GM18498 (cell line): Measurements from ENCODE around the gene PRKACB.

Source experiments
- ATAC-seq: cut with Tn5 transposase; IDR thresholded peaks from one replicate; pipeline ENCODE4 v1.9.1; 2021; ENCODE audit warnings: mild to moderate bottlenecking, moderate library complexity; ENCODE audit not compliant: unreplicated experiment

PRKACB gene

GRCh38 chr1:84143796-84144565, at the start of gene PRKACB:
Gene PRKACB (plus strand): TSS chr1:84144271. CDS start chr1:84144362, 91 bp downstream.
- peak; percentile 95 for ATAC-seq

DNA sequence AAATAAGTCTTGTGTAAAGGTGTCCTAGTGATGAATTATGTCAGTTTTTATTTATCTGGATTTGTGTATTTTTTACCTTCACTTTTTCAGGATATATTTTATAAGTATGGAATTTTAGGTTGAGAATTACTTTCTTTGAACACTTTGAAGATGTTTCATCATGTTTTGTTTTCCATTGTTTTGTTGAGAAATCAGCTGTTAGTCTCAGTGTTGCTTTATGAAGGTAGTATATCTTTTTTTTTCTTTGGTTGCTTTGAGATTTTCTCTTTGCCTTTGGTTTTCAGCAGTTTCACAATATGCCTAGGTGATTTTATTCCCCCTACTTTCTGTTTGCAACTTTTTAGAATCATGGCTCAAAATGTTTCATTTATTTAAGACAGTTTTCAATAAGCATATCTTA, 48.8 kb upstream of the PRKACB start:
- ATAC-seq = no peak

GRCh38 chr1:84096176-84096575, 47.9 kb upstream of the PRKACB start:
- ATAC-seq = no peak

DNA sequence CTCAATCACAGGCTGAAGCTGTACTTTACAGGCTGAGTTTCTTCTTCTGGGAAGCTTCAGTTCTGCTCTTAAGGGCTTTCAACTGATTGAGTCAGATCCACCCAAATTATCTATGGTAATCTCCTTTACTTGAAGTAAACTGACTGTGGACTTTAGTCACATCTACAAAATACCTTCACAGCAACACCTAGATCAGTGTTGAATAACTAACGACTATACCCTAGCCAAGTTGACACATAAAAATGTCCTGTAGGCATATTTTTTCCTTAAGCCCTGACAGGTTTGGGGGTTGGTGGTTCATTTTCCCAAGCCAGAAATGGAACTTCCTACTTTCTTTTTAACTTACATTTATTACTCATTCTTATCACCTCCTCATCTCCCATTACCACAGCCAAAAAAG, 42.9 kb upstream of the PRKACB start:
- ATAC-seq = no peak

DNA sequence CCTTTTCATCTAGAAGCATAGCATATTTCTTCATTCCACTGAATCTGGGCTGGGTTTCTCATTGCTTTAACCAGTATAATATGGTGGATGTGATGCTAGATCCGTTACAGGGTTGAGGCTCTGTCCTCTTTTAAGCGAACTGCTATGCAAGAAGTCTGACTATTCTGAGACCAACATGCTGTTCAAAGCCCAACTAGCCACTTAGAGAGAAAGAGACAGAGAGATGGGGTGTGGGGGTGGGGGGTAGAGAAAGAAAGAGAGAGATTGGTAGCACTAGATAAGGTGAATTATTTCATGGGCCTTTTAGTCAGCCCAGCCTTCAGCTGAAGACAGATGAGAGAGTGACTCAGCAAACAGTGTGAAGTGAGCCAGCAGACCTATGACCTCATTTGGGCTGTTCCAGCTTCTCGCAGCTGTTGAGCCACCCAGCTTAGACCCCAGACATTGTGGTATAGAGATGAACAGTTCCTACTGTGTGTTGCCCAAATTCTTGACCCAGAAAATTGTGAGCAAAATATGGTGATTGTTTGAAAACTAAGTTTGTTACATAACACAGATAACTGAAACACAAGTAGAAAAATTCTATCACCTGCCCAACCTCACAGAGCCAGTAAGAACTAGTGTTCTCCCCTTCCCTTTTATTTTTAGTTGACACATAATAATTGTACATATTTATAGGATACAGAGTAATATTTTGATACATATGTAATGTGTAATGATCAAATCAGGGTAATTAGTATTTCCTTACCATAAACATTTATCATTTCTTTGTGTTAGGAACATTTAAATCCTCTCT, 40.7 kb upstream of the PRKACB start:
- ATAC-seq = peak; percentile 91

DNA sequence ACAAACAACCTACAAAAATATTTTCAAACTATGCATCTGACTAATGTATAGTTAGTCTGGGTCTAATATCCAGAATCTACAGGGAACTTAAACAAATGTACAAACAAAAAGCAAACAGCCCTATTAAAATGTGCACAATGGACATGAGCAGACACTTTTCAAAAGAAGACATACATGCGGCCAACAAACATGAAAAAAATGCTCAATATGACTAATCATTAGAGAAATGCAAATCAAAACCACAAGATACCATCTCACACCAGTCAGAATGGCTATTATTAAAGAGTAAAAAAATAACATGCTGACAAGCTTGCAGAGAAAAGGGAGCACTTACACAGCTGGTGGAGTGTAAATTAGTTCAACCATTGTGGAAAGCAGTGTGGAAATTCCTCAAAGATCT, 36.5 kb upstream of the PRKACB start:
- ATAC-seq = peak; percentile 68

GRCh38 chr1:84107955-84108354, 36.1 kb upstream of the PRKACB start:
- ATAC-seq = peak; percentile 7

- ATAC-seq = no peak
Measured at GRCh38 chr1:84108900-84109578, 35.0 kb upstream of the PRKACB start.

DNA sequence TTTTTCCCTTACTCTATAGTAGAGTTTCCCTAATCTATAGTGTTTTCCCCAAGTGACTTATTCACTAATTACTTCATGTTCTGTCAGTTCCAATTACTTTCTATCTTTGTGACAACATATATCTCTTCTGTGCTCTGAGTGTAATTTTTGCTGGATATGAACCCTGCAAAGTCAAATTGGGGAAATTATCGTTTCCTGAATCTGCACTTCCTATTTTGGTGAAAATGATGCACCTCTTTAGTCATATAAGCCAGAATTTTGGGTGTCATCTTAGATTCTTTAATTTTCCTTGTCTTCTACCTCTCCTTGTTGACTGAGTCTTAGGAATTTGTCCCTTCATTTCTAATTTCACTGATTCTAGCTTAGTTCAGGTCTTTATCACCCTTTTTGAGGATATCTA, 33.4 kb upstream of the PRKACB start:
- ATAC-seq = no peak

GRCh38 chr1:84116558-84116957, 27.5 kb upstream of the PRKACB start:
- ATAC-seq = no peak

- no peak for ATAC-seq
Measured at GRCh38 chr1:84117868-84118267, 26.2 kb upstream of the PRKACB start.

- ATAC-seq = no peak
Measured at GRCh38 chr1:84121360-84121759, 22.7 kb upstream of the PRKACB start.

DNA sequence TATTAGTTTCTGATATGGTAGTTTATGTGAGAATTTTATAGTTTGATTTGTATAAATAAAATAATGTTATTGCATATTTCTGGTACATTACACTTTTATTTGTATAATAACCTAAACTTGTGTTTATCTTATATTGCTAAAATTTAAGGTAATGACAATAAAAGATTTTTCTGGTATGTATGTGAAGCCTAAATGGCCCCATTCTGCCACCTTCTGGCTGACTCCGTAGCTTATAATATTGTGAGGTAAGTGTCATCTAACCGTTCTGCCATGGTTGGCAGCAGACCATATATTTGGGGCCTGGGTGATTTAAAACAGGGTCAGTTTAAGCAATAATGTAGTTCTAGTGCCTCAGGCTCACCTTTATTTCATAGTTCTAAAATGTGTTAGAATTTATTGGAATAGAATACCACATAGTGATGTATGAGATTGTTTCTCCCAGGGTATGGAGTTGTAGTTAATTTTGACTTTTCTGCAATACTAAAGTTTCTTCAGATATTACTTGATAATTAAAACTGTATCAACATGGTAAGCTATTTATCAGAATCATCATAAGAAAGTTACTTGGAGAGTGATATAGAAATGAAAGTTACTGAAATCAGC, 21.2 kb upstream of the PRKACB start:
- peak; percentile 56 for ATAC-seq

DNA sequence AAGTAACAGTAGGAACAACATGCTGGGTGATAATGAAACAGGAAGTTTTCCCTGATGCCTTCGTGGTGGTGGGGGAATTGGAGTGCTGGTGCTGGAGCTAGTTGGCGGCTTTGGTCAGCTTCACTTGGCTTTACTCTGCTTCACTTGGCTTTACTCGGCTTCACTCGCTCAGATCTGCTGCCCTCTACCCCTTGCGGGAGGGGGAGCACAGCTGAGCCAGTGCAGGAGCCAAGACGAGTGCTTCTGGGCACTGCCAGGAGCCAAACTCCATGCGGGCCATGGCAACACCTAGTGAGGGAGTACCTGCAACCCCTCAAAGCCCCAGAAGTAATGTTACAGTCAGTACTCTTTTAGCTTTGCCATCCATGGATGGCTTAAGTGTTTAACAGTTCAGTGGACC, 10.6 kb upstream of the PRKACB start:
- no peak for ATAC-seq

GRCh38 chr1:84135341-84135740, 8.7 kb upstream of the PRKACB start:
- no peak for ATAC-seq

GRCh38 chr1:84141182-84142003, 2.7 kb upstream of the PRKACB start:
- no peak for ATAC-seq

DNA sequence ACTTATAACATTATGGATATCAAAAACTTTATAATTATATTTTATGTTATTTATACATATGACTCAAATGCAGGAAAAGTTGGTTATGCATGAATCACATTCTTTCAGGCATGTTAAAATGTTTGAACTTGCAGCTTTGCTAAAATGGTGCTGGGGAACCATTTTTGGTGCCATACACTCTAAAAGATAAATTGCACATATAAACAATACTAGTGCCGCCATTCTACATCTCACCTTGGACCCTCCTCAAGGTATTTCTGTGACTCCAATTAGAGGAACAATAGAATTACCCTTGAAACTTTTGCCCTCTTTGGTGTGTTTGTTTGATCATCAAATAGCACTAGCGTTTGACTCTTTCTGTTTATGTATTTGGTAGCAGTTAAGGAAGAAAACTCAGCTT, 997 bp downstream of the PRKACB start:
- no peak for ATAC-seq

- ATAC-seq = no peak
Measured at GRCh38 chr1:84146411-84147032, 2.5 kb downstream of the PRKACB start.

- ATAC-seq = no peak
Measured at GRCh38 chr1:84148758-84149157, 4.7 kb downstream of the PRKACB start.

GRCh38 chr1:84152649-84153056, 8.6 kb downstream of the PRKACB start:
- ATAC-seq = peak; percentile 84
